GM12875 (cell line): ENCODE results near the gene CNTN5.

Experiments used
- H3K4me3 ChIP-seq: one replicate; pipeline ENCODE4 v1.5.1; 2011; ENCODE audit warnings: low read depth, low read length, control low read depth
- CTCF ChIP-seq: IDR thresholded peaks from 2 replicates; pipeline ENCODE4 v1.5.1; 2011; ENCODE audit warnings: low read depth, mild to moderate bottlenecking, control low read depth, inconsistent platforms, low read length, moderate library complexity, borderline replicate concordance; ENCODE audit not compliant: insufficient read depth

The CNTN5 gene

GRCh38 chr11:99020352-99021225, at the start of gene CNTN5:
Gene CNTN5 (plus strand): TSS chr11:99020949.
- H3K4me3 ChIP-seq: no peak within 1 kb of the TSS
- no peak for TF ChIP-seq CTCF

GRCh38 chr11:98979205-98979604, 41.5 kb upstream of the CNTN5 start:
- TF ChIP-seq CTCF: no peak

GRCh38 chr11:99015634-99016454, 4.9 kb upstream of the CNTN5 start:
- H3K4me3 ChIP-seq: no peak overlapping the region
- peak; percentile 60; the same call in 1 of the 2 replicates for TF ChIP-seq CTCF

More at GRCh38 chr11:98979205-98979604, 41.5 kb upstream of the CNTN5 start:
- no peak overlapping the region for H3K4me3 ChIP-seq

- TF ChIP-seq CTCF: no peak
- H3K4me3 ChIP-seq: no peak overlapping the region
Measured at GRCh38 chr11:99019696-99020095, 1.1 kb upstream of the CNTN5 start.

- TF ChIP-seq CTCF: no peak
- no peak overlapping the region for H3K4me3 ChIP-seq
Measured at GRCh38 chr11:99037057-99037456, 16.3 kb downstream of the CNTN5 start.

- H3K4me3 ChIP-seq: no peak overlapping the region
- no peak for TF ChIP-seq CTCF
Measured at GRCh38 chr11:99063331-99063730, 42.6 kb downstream of the CNTN5 start.
